ENCODE measurements around the gene TSPYL1.

- no peak for TF ChIP-seq POLR2A (conservative IDR thresholded peaks at IDR 0.05)
- no peak for TF ChIP-seq ZNF175 (CRISPR knock-in tag; IDR thresholded peaks at IDR 0.05; ENCODE audit: low read depth)
- TF ChIP-seq, protein P1, sequence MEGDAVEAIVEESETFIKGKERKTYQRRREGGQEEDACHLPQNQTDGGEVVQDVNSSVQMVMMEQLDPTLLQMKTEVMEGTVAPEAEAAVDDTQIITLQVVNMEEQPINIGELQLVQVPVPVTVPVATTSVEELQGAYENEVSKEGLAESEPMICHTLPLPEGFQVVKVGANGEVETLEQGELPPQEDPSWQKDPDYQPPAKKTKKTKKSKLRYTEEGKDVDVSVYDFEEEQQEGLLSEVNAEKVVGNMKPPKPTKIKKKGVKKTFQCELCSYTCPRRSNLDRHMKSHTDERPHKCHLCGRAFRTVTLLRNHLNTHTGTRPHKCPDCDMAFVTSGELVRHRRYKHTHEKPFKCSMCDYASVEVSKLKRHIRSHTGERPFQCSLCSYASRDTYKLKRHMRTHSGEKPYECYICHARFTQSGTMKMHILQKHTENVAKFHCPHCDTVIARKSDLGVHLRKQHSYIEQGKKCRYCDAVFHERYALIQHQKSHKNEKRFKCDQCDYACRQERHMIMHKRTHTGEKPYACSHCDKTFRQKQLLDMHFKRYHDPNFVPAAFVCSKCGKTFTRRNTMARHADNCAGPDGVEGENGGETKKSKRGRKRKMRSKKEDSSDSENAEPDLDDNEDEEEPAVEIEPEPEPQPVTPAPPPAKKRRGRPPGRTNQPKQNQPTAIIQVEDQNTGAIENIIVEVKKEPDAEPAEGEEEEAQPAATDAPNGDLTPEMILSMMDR (IDR thresholded peaks at IDR 0.05 in 2 of 3, conservative IDR thresholded peaks at IDR 0.05 in 1 of 3; ENCODE audit: insufficient read depth in 2 of 3, low read depth in 1 of 3, low read length in 3 of 3) = no peak
- TF ChIP-seq MLLT1 (IDR thresholded peaks at IDR 0.05) = no peak
- TF ChIP-seq ZNF324 (CRISPR knock-in tag; IDR thresholded peaks at IDR 0.05) = no peak
Measured at GRCh38 chr6:116307633-116308032, 27.9 kb upstream of the TSPYL1 start.

Measured in K562 (cell line).